Smooth muscle cell (in vitro differentiated cells): ENCODE measurements around the gene MYH9. TPM values are rescaled to one million over a fixed set of nuclear protein-coding genes. Genes with fewer than 3 reads are reported as not detected.
"Not testable (repeated sequence)": the region's sequence is repeated elsewhere in the genome, so short reads cannot be mapped to it uniquely, and the experiment has no call there.

Experiments
- DNase-seq: peaks from one replicate; lab custom pipeline; 2025; ENCODE audit not compliant: unreplicated experiment; lab: John Stamatoyannopoulos, UW
- H2AFZ ChIP-seq: fragments of 200-600 bp; sonication (generic); 2 replicates; pipeline ENCODE4 v1.6.0; 2016; ENCODE audit warnings: antibody characterized with exemption, low read depth, mild to moderate bottlenecking
- H3F3A ChIP-seq: fragments of 200-600 bp; sonication (generic); 2 replicates; pipeline ENCODE4 v1.6.0; 2017; ENCODE audit warnings: antibody characterized with exemption, low read depth
- H3K27ac ChIP-seq: fragments of 200-600 bp; sonication (generic); 2 replicates; pipeline ENCODE4 v1.5.1; 2016; ENCODE audit warnings: low read depth, mild to moderate bottlenecking
- H3K27me3 ChIP-seq: fragments of 200-600 bp; sonication (generic); 2 replicates; pipeline ENCODE4 v1.6.1; 2016; ENCODE audit warnings: low read depth, mild to moderate bottlenecking
- H3K36me3 ChIP-seq: fragments of 200-600 bp; sonication (generic); 2 replicates; pipeline ENCODE4 v1.5.1; 2016; ENCODE audit warnings: low read depth
- H3K4me1 ChIP-seq: fragments of 200-600 bp; sonication (generic); 2 replicates; pipeline ENCODE4 v1.5.1; 2016; ENCODE audit warnings: low read depth
- H3K4me2 ChIP-seq: fragments of 200-600 bp; sonication (generic); 2 replicates; pipeline ENCODE4 v1.6.0; 2016; ENCODE audit warnings: mild to moderate bottlenecking
- H3K4me3 ChIP-seq: fragments of 200-600 bp; sonication (generic); 2 replicates; pipeline ENCODE4 v1.5.1; 2016; ENCODE audit warnings: mild to moderate bottlenecking
- H3K79me2 ChIP-seq: fragments of 200-600 bp; sonication (generic); 2 replicates; pipeline ENCODE4 v1.6.0; 2016; ENCODE audit warnings: low read depth, mild to moderate bottlenecking
- H3K9ac ChIP-seq: fragments of 200-600 bp; sonication (generic); 2 replicates; pipeline ENCODE4 v1.6.0; 2016; ENCODE audit warnings: low read depth
- H3K9me3 ChIP-seq: fragments of 200-600 bp; sonication (generic); replicated peaks from 2 replicates; pipeline ENCODE4 v1.5.1; 2016; ENCODE audit warnings: low read depth
- H4K20me1 ChIP-seq: fragments of 200-600 bp; sonication (generic); 2 replicates; pipeline ENCODE4 v1.6.0; 2016; ENCODE audit warnings: low read depth
- WGBS: methylation state at CpG from one replicate; pipeline ENCODE4 v1.1.7; 2016; ENCODE audit warnings: low lambda C conversion rate; 5-methylcytosine and 5-hydroxymethylcytosine counted together
- polyA plus RNA-seq: library from polyadenylated mRNA; unstranded; fragments of >200 nt; fragmentation: Nextera tagmentation; extraction: Ambion mirVana; gene quantifications from 2 replicates; pipeline ENCODE4 v1.2.1, GENCODE V29; 2016
- total RNA-seq: library from RNA; depleted of rRNA; stranded (reverse); fragments of >200 nt; gene quantifications from 2 replicates; pipeline ENCODE4 v1.2.3, GENCODE V29; 2014
- TF ChIP-seq, protein P1 (sequence below): fragments of 200-600 bp; sonication (generic); IDR thresholded peaks from 2 replicates; pipeline ENCODE4 v1.5.1; 2017; ENCODE audit warnings: borderline replicate concordance, mild to moderate bottlenecking, antibody characterized with exemption; ENCODE audit not compliant: insufficient read depth, poor library complexity, severe bottlenecking

MYH9 gene
- total and polyA plus RNA-seq, 2 experiments from 2014 or later = 350 to 361 TPM

- Histone ChIP-seq H3K36me3 (no peaks in the 10 kb centered on the region), H3K4me1 (no peaks in the 10 kb centered on the region), H3K79me2 (no peaks in the 10 kb centered on the region), H3K4me2 (no peak overlapping the region), H2AFZ (no peak overlapping the region), H3K9ac (no peak overlapping the region), H3K9me3 (no peaks in the 10 kb centered on the region), H4K20me1 (no peaks in the 10 kb centered on the region), H3K27ac (no peak overlapping the region), H3F3A (no peaks in the 10 kb centered on the region), H3K4me3 (no peak overlapping the region), H3K27me3 (no peaks in the 10 kb centered on the region)
- TF ChIP-seq, protein P1, sequence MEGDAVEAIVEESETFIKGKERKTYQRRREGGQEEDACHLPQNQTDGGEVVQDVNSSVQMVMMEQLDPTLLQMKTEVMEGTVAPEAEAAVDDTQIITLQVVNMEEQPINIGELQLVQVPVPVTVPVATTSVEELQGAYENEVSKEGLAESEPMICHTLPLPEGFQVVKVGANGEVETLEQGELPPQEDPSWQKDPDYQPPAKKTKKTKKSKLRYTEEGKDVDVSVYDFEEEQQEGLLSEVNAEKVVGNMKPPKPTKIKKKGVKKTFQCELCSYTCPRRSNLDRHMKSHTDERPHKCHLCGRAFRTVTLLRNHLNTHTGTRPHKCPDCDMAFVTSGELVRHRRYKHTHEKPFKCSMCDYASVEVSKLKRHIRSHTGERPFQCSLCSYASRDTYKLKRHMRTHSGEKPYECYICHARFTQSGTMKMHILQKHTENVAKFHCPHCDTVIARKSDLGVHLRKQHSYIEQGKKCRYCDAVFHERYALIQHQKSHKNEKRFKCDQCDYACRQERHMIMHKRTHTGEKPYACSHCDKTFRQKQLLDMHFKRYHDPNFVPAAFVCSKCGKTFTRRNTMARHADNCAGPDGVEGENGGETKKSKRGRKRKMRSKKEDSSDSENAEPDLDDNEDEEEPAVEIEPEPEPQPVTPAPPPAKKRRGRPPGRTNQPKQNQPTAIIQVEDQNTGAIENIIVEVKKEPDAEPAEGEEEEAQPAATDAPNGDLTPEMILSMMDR = no peak
- WGBS = 92% methylated on average over 11 of the region's 11 CpGs
- no peak for DNase-seq
Measured at GRCh38 chr22:36267896-36268485, 119.8 kb downstream of the MYH9 start.

GRCh38 chr22:36267058-36267457, 120.7 kb downstream of the MYH9 start:
- H3F3A ChIP-seq = no peaks in the 10 kb centered on the region
- H3K4me2 ChIP-seq = no peak overlapping the region
- no peak overlapping the region for H3K4me3 ChIP-seq
- no peak overlapping the region for H2AFZ ChIP-seq
- DNase-seq = no peak
- H3K9me3 ChIP-seq = no peaks in the 10 kb centered on the region
- no peaks in the 10 kb centered on the region for H3K27me3 ChIP-seq
- H3K27ac ChIP-seq = no peak overlapping the region
- 89% methylated on average over 4 of the region's 4 CpGs for whole genome bisulfite sequencing
- TF ChIP-seq, protein P1 = no peak
- H3K9ac ChIP-seq = no peak overlapping the region
- no peaks in the 10 kb centered on the region for H3K36me3 ChIP-seq
- H3K4me1 ChIP-seq = no peaks in the 10 kb centered on the region
- no peaks in the 10 kb centered on the region for H3K79me2 ChIP-seq
- H4K20me1 ChIP-seq = no peaks in the 10 kb centered on the region

- not testable (repeated sequence) for H3K9ac ChIP-seq, H3K4me2 ChIP-seq, H3F3A ChIP-seq, H3K36me3 ChIP-seq, H4K20me1 ChIP-seq, H3K9me3 ChIP-seq, H3K4me1 ChIP-seq, H3K27ac ChIP-seq, H2AFZ ChIP-seq, DNase-seq, H3K79me2 ChIP-seq, H3K4me3 ChIP-seq, H3K27me3 ChIP-seq
- 91% methylated on average over 7 of the region's 7 CpGs for WGBS
Measured at GRCh38 chr22:36263886-36264664, 123.7 kb downstream of the MYH9 start.

DNA sequence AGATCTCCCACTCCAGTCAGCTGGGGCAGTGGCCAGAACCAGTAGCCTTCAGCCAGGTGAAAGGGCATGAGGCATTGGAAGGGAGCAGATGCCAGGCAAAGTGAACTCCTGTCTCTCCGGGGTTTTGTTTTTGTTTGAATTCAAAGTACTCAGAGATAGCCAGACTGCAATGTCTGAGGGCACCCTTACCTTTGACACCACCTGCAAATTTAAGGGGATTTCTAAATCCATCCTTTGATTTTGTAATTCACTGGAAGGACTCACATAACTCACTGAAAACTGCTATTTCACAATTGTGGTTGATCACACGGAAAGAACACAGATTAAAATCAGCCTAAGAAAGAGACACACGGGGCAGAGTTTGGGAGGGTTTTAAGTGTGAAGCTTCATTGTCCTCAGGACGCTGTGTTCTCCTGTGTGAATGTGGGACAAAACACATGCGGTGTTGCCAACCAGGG, 124.5 kb downstream of the MYH9 start:
- H2AFZ ChIP-seq, H3K4me2 ChIP-seq, H4K20me1 ChIP-seq, H3K79me2 ChIP-seq, H3K4me3 ChIP-seq, DNase-seq, H3K36me3 ChIP-seq, H3K27ac ChIP-seq, H3K27me3 ChIP-seq, H3K9ac ChIP-seq, H3K9me3 ChIP-seq, H3F3A ChIP-seq: not testable (repeated sequence)
- peaks cover 13% of the 10 kb centered on the region for H3K4me1 ChIP-seq
- 62% methylated on average over 5 of the region's 5 CpGs for WGBS

DNA sequence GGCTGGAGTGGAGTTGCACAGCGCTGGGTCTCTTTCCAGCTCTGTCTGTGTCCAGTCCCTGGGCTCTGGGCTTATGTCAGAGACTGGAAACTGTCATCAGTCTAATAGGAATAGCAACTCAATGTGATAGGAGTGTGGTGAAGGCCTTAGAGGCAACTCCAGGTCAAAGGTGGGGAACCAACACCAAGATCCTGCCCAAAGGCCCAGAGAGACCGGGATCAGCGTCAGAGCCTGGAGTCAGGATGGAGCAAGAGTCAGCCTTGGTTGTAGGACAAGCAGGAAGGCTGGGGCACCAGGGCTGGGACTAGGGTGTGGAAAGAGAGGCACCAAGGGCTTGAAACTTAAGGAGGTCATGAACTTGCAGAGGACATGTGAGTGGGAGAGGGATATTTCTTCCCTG, 125.5 kb downstream of the MYH9 start:
- H3K27me3 ChIP-seq, H3K27ac ChIP-seq, H3K36me3 ChIP-seq, H2AFZ ChIP-seq, DNase-seq, H3K9me3 ChIP-seq, H3K9ac ChIP-seq, H3F3A ChIP-seq, H3K4me3 ChIP-seq, H4K20me1 ChIP-seq, H3K4me2 ChIP-seq, H3K79me2 ChIP-seq: not testable (repeated sequence)
- whole genome bisulfite sequencing = 97% methylated on average over 3 of the region's 3 CpGs
- peaks cover 13% of the 10 kb centered on the region for H3K4me1 ChIP-seq

- peaks cover 13% of the 10 kb centered on the region for H3K4me1 ChIP-seq
- WGBS = 76% methylated on average over 6 of the region's 6 CpGs
- H2AFZ ChIP-seq, H3K4me2 ChIP-seq, H3K36me3 ChIP-seq, DNase-seq, H3K9me3 ChIP-seq, H3K4me3 ChIP-seq, H3K27me3 ChIP-seq, H3K27ac ChIP-seq, H3K9ac ChIP-seq, H3K79me2 ChIP-seq, H4K20me1 ChIP-seq, H3F3A ChIP-seq: not testable (repeated sequence)
Measured at GRCh38 chr22:36261675-36262074, 126.1 kb downstream of the MYH9 start.
